Spleen (tissue), 11 donors: ENCODE results near the gene GJB6. TPM values are rescaled to one million over a fixed set of nuclear protein-coding genes. Genes with fewer than 3 reads are reported as not detected.

Source experiments
- DNase-seq: peaks from one replicate; pipeline ENCODE4 v3.0.0-alpha.2; 2020
- H3K27ac ChIP-seq, 8 donors: fragments of 200-600 bp; sonication (generic) in 7 of 8; 1 replicate in 4 of 8; 2 replicates in 4 of 8; pipeline versions ENCODE4 v1.5.0 to v1.8.0; 2016 to 2021; ENCODE audit warnings: inconsistent platforms in 4 of 8, mild to moderate bottlenecking in 4 of 8, moderate library complexity in 1 of 8
- H3K27me3 ChIP-seq, 7 donors: fragments of 200-600 bp; sonication (generic) in 6 of 7; replicated peaks in 1 of 7; 1 replicate in 4 of 7; 2 replicates in 3 of 7; pipeline versions ENCODE4 v1.5.0 to v1.8.0; 2016 to 2021; ENCODE audit warnings: inconsistent platforms in 3 of 7, mild to moderate bottlenecking in 1 of 7
- H3K36me3 ChIP-seq, 6 donors: fragments of 200-600 bp; sonication (generic) in 5 of 6; 1 replicate in 4 of 6; 2 replicates in 2 of 6; pipeline versions ENCODE4 v1.5.0 to v1.8.0; 2016 to 2021; ENCODE audit warnings: inconsistent platforms in 2 of 6
- H3K4me1 ChIP-seq, 6 donors: fragments of 200-600 bp; sonication (generic) in 5 of 6; 1 replicate in 3 of 6; 2 replicates in 3 of 6; pipeline versions ENCODE4 v1.5.0 to v1.8.0; 2016 to 2021; ENCODE audit warnings: inconsistent platforms in 3 of 6
- H3K4me3 ChIP-seq, 8 donors: fragments of 200-600 bp; sonication (generic) in 7 of 8; 1 replicate in 4 of 8; 2 replicates in 4 of 8; pipeline versions ENCODE4 v1.5.0 to v1.8.0; 2016 to 2021; ENCODE audit warnings: inconsistent platforms in 4 of 8, mild to moderate bottlenecking in 4 of 8, moderate library complexity in 2 of 8
- H3K9me3 ChIP-seq, 8 donors: fragments of 200-600 bp; sonication (generic) in 7 of 8; 1 replicate in 4 of 8; 2 replicates in 4 of 8; pipeline versions ENCODE4 v1.5.0 to v1.8.0; 2016 to 2021; ENCODE audit warnings: inconsistent platforms in 4 of 8
- CTCF ChIP-seq, 11 experiments: fragments of 200-600 bp in 7 of 11; fragments of 450-650 bp in 4 of 11; sonication (generic) in 4 of 11; IDR thresholded peaks in 8 of 11; conservative IDR thresholded peaks in 3 of 11; 1 replicate in 7 of 11; 2 replicates in 4 of 11; pipeline versions ENCODE4 v1.4.0 to v1.8.0; 2016 to 2021; ENCODE audit warnings: antibody characterized with exemption in 11 of 11, inconsistent platforms in 4 of 11, mild to moderate bottlenecking in 1 of 11
- POLR2A ChIP-seq, 3 donors: fragments of 450-650 bp; IDR thresholded peaks; one replicate each; pipeline ENCODE4 v1.5.1; 2017; ENCODE audit warnings: antibody characterized with exemption in 3 of 3, mild to moderate bottlenecking in 1 of 3
- POLR2AphosphoS5 ChIP-seq, 3 donors: sonication (generic); formaldehyde crosslinking; IDR thresholded peaks; one replicate each; pipeline ENCODE4 v1.5.1; 2017; ENCODE audit warnings: antibody characterized with exemption in 3 of 3
- WGBS, 5 donors: extraction: QIAGEN DNeasy Blood & Tissue Kit in 3 of 5; methylation state at CpG; one replicate each; pipeline versions ENCODE4 v1.1.5 to v1.1.7; 2013 to 2018; 5-methylcytosine and 5-hydroxymethylcytosine counted together
- intact Hi-C: fragments of 100-400 bp; cut with DNase I; formaldehyde crosslinking; loops from one replicate; pipeline ENCODE4 v1.15.0; 2023; ENCODE audit warnings: low total_unique reads
- polyA plus RNA-seq, 3 donors: library from polyadenylated mRNA; stranded (reverse); fragments of 200-250 nt; gene quantifications; one replicate each; pipeline ENCODE4 v1.2.1, GENCODE V29; 2013
- total RNA-seq, 7 donors: library from RNA; depleted of rRNA in 3 of 7; stranded (reverse); fragments of >200 nt in 3 of 7; fragmentation: NEBNext Ultra II Directional in 4 of 7; extraction: Animal tissue kit (Norgen Biotek cat#: 25700) in 4 of 7; gene quantifications; one replicate each; pipeline versions ENCODE4 v1.1.0 to v1.2.1, GENCODE V29; 2016 to 2021
- donor health status: healthy with polysubstance abuse.
- donor health status: DM: no; HTN: no; CAD: no; lungs with moderate emphysema.
- donor health status: DM: no; HTN: no; CAD: no.
- donor health status: Bipolar disorder and iron deficiency.
- donor health status: healthy.
- donor health status: DM: no; HTN: no; CAD: no.
- donor health status: DM: yes; HTN: yes; CAD: no.

GJB6 gene
- total and polyA plus RNA-seq, 10 donors: 0.17 to 2.5 (median 0.30) TPM; not detected in 3

DNA sequence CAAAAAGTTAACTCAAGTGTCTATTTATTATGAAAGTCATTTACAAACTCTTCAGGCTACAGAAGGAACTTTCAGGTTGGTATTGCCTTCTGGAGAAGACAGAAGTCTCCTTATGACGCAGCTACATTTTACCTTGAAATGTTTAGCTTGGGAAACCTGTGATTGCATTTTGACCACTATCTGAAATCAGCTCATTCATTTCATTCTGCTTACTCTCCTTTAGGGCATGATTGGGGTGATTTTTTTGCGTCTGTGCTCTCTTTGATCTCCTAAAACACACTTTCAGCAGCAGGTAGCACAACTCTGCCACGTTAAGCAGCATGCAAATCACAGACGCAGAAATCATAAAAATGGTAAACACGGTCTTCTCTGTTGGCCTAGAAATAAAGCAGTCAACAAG, 9.6 kb downstream of the GJB6 start:
- no peak for DNase-seq
- Histone ChIP-seq H3K27me3 (peaks cover 0 to 39% (median 0%) of the 10 kb centered on the region in 7 donors), H3K4me1 (peaks cover 0 to 14% (median 0%) of the 10 kb centered on the region in 6 donors), H3K36me3 (no peaks in the 10 kb centered on the region), H3K27ac (peak overlapping the region in 3 of 8 donors; percentile 1 to 62 (median 22)), H3K9me3 (no peaks in the 10 kb centered on the region), H3K4me3 (no peak overlapping the region)
- intact Hi-C loops: no loop called here
- TF ChIP-seq CTCF (IDR thresholded peaks at IDR 0.05 in 8 of 11, conservative IDR thresholded peaks at IDR 0.05 in 3 of 11) (no peak), POLR2AphosphoS5 (IDR thresholded peaks at IDR 0.05) (no peak), POLR2A (IDR thresholded peaks at IDR 0.05) (no peak)
- 67 to 82% (median 72%) methylated on average over 5 of the region's 5 CpGs for WGBS, 5 donors

DNA sequence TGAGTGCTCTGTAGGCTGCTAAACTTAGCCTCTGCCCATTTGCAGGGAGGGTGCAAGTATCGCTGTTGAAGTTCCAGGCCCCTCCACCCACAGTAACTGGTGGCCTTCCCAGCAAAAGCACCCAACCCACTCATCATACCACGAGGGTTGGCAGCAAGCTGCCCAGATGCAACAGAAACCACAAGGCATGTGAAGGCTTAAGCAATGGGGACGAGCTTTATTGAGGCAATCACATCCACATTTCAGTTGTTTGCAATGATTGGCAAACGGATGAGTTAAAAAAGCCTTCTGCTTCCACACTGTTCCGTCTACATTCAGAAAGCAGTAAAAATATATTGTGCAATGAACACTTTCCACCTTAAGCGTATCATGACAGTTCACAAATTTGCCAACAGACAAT, 10.3 kb downstream of the GJB6 start:
- no peak for DNase-seq
- intact Hi-C loops: no loop called here
- no peak for TF ChIP-seq POLR2A (IDR thresholded peaks at IDR 0.05)
- TF ChIP-seq POLR2AphosphoS5 (IDR thresholded peaks at IDR 0.05): no peak
- no peak for TF ChIP-seq CTCF (IDR thresholded peaks at IDR 0.05 in 8 of 11, conservative IDR thresholded peaks at IDR 0.05 in 3 of 11)
- peaks cover 0 to 32% (median 0%) of the 10 kb centered on the region in 7 donors for H3K27me3 ChIP-seq
- no peaks in the 10 kb centered on the region for H3K36me3 ChIP-seq
- 40 to 70% (median 57%) methylated on average over 6 of the region's 6 CpGs for WGBS, 5 donors
- peak overlapping the region in 3 of 8 donors; percentile 1 to 62 (median 22) for H3K27ac ChIP-seq
- peaks cover 0 to 14% (median 0%) of the 10 kb centered on the region in 6 donors for H3K4me1 ChIP-seq
- no peaks in the 10 kb centered on the region for H3K9me3 ChIP-seq
- H3K4me3 ChIP-seq: no peak overlapping the region

DNA sequence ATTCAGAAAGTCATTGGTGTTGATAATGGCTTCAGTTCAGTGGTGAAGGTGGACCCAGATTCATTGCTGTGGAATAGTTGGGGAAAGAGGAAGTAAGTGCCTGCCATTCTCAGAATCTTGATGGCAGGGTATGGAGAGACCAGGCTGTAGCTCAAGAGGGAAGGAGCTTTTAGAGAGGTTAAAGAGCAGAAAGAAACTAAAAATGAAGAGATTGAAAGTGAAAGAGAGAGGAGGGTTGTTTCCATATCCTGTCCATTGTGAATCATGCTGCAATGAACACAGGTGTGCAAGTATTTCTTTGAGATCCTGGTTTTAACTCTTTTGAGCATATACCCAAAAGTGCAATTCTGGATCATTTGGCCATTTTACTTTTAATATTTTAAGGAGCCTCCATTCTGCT, 12.5 kb downstream of the GJB6 start:
- intact Hi-C loops: no loop called here
- Histone ChIP-seq H3K4me1 (peaks cover 0 to 14% (median 0%) of the 10 kb centered on the region in 6 donors), H3K9me3 (no peaks in the 10 kb centered on the region), H3K4me3 (no peak overlapping the region), H3K27me3 (peaks cover 0 to 10% (median 0%) of the 10 kb centered on the region in 7 donors), H3K27ac (no peak overlapping the region), H3K36me3 (no peaks in the 10 kb centered on the region)
- no peak for DNase-seq
- no peak for TF ChIP-seq POLR2A (IDR thresholded peaks at IDR 0.05)
- TF ChIP-seq POLR2AphosphoS5 (IDR thresholded peaks at IDR 0.05): no peak
- no peak for TF ChIP-seq CTCF (IDR thresholded peaks at IDR 0.05 in 8 of 11, conservative IDR thresholded peaks at IDR 0.05 in 3 of 11)

- WGBS, 5 donors: 49 to 72% (median 68%) methylated on average over 3 of the region's 3 CpGs
- Histone ChIP-seq H3K9me3 (peaks cover 0 to 13% (median 0%) of the 10 kb centered on the region in 8 donors), H3K4me1 (peaks cover 0 to 10% (median 0%) of the 10 kb centered on the region in 6 donors), H3K27ac (no peak overlapping the region), H3K27me3 (peaks cover 0 to 5% (median 0%) of the 10 kb centered on the region in 7 donors), H3K4me3 (no peak overlapping the region), H3K36me3 (no peaks in the 10 kb centered on the region)
- DNase-seq: no peak
- intact Hi-C loops: no loop called here
- TF ChIP-seq CTCF (IDR thresholded peaks at IDR 0.05 in 8 of 11, conservative IDR thresholded peaks at IDR 0.05 in 3 of 11) (no peak), POLR2A (IDR thresholded peaks at IDR 0.05) (no peak), POLR2AphosphoS5 (IDR thresholded peaks at IDR 0.05) (no peak)
Observed at GRCh38 chr13:20217168-20217567, 15.0 kb downstream of the GJB6 start.
